ENCODE measurements around the gene REC8.
A peak's percentile ranks its signal among the peaks of the same experiment; 100 is the strongest.
"Not testable (repeated sequence)": the region's sequence is repeated elsewhere in the genome, so short reads cannot be mapped to it uniquely, and the experiment has no call there.

Gene REC8

GRCh38 chr14:24206260-24207103 is 34.6 kb downstream of the REC8 start:
- H3K27me3 ChIP-seq (ENCODE audit: control insufficient read depth, insufficient read depth, low read length, poor library complexity, severe bottlenecking): no peaks in the 10 kb centered on the region
- no peaks in the 10 kb centered on the region for H3K9me3 ChIP-seq (ENCODE audit: control insufficient read depth, low read length)
- no peak overlapping the region for H3K4me3 ChIP-seq (ENCODE audit: insufficient read depth, low read depth, low read length)
- H3K27ac ChIP-seq (ENCODE audit: insufficient read depth, low read depth, low read length, poor library complexity, severe bottlenecking): no peak overlapping the region
- WGBS, 2 experiments: 93 to 95% methylated on average over 11 of the region's 11 CpGs
- H3K4me1 ChIP-seq (ENCODE audit: control insufficient read depth, insufficient read depth, low read length): no peaks in the 10 kb centered on the region
- peaks cover 40% of the 10 kb centered on the region for H3K36me3 ChIP-seq (ENCODE audit: control insufficient read depth, insufficient read depth, low read length)

GRCh38 chr14:24207104-24207551 is 35.2 kb downstream of the REC8 start:
- H3K9me3 ChIP-seq (ENCODE audit: control insufficient read depth, low read length): no peaks in the 10 kb centered on the region
- no peak overlapping the region for H3K27ac ChIP-seq (ENCODE audit: insufficient read depth, low read depth, low read length, poor library complexity, severe bottlenecking)
- H3K4me1 ChIP-seq (ENCODE audit: control insufficient read depth, insufficient read depth, low read length): no peaks in the 10 kb centered on the region
- H3K36me3 ChIP-seq (ENCODE audit: control insufficient read depth, insufficient read depth, low read length): peaks cover 39% of the 10 kb centered on the region
- no peaks in the 10 kb centered on the region for H3K27me3 ChIP-seq (ENCODE audit: control insufficient read depth, insufficient read depth, low read length, poor library complexity, severe bottlenecking)
- H3K4me3 ChIP-seq (ENCODE audit: insufficient read depth, low read depth, low read length): no peak overlapping the region
- 93 to 96% methylated on average over 5 of the region's 5 CpGs for WGBS, 2 experiments

GRCh38 chr14:24207625-24208024 is 35.7 kb downstream of the REC8 start:
- 94% methylated on average over 2 of the region's 2 CpGs for WGBS, 2 experiments
- H3K9me3 ChIP-seq (ENCODE audit: control insufficient read depth, low read length): no peaks in the 10 kb centered on the region
- H3K4me1 ChIP-seq (ENCODE audit: control insufficient read depth, insufficient read depth, low read length): no peaks in the 10 kb centered on the region
- H3K4me3 ChIP-seq (ENCODE audit: insufficient read depth, low read depth, low read length): no peak overlapping the region
- peaks cover 39% of the 10 kb centered on the region for H3K36me3 ChIP-seq (ENCODE audit: control insufficient read depth, insufficient read depth, low read length)
- H3K27me3 ChIP-seq (ENCODE audit: control insufficient read depth, insufficient read depth, low read length, poor library complexity, severe bottlenecking): no peaks in the 10 kb centered on the region
- no peak overlapping the region for H3K27ac ChIP-seq (ENCODE audit: insufficient read depth, low read depth, low read length, poor library complexity, severe bottlenecking)

- 94 to 95% methylated on average over 6 of the region's 6 CpGs for WGBS, 2 experiments
- Histone ChIP-seq H3K4me3 (ENCODE audit: insufficient read depth, low read depth, low read length) (no peak overlapping the region), H3K27me3 (ENCODE audit: control insufficient read depth, insufficient read depth, low read length, poor library complexity, severe bottlenecking) (no peaks in the 10 kb centered on the region), H3K4me1 (ENCODE audit: control insufficient read depth, insufficient read depth, low read length) (peaks cover 8% of the 10 kb centered on the region), H3K27ac (ENCODE audit: insufficient read depth, low read depth, low read length, poor library complexity, severe bottlenecking) (no peak overlapping the region), H3K9me3 (ENCODE audit: control insufficient read depth, low read length) (no peaks in the 10 kb centered on the region), H3K36me3 (ENCODE audit: control insufficient read depth, insufficient read depth, low read length) (peaks cover 28% of the 10 kb centered on the region)
Measured at GRCh38 chr14:24211311-24211710, 39.4 kb downstream of the REC8 start.

- Histone ChIP-seq H3K27me3 (ENCODE audit: control insufficient read depth, insufficient read depth, low read length, poor library complexity, severe bottlenecking) (no peaks in the 10 kb centered on the region), H3K27ac (ENCODE audit: insufficient read depth, low read depth, low read length, poor library complexity, severe bottlenecking) (peak within 1 kb of the TSS; percentile 92), H3K4me1 (ENCODE audit: control insufficient read depth, insufficient read depth, low read length) (peaks cover 8% of the 10 kb centered on the region), H3K9me3 (ENCODE audit: control insufficient read depth, low read length) (no peaks in the 10 kb centered on the region), H3K4me3 (ENCODE audit: insufficient read depth, low read depth, low read length) (peak within 1 kb of the TSS; percentile 54), H3K36me3 (ENCODE audit: control insufficient read depth, insufficient read depth, low read length) (peaks cover 22% of the 10 kb centered on the region)
- 0 to 1% methylated on average over 53 of the region's 53 CpGs for WGBS, 2 experiments
Measured at GRCh38 chr14:24212924-24213865, 41.3 kb downstream of the REC8 start, which contains the start of gene CHMP4A. Gene CHMP4A, minus strand, starts transcription at chr14:24213488. Its CDS starts 49 bp downstream, at chr14:24213439.

GRCh38 chr14:24213866-24214662 is 42.2 kb downstream of the REC8 start:
- 95% methylated on average over 7 of the region's 7 CpGs for WGBS, 2 experiments
- H3K27ac ChIP-seq (ENCODE audit: insufficient read depth, low read depth, low read length, poor library complexity, severe bottlenecking): no peak overlapping the region

GRCh38 chr14:24215495-24216344 is 43.8 kb downstream of the REC8 start, which contains the start of gene MDP1:
Gene MDP1, minus strand, starts transcription at chr14:24216066. Its CDS starts 111 bp downstream, at chr14:24215955.
- Histone ChIP-seq H3K27ac (ENCODE audit: insufficient read depth, low read depth, low read length, poor library complexity, severe bottlenecking) (no peak within 1 kb of the TSS), H3K4me1 (ENCODE audit: control insufficient read depth, insufficient read depth, low read length) (peaks cover 8% of the 10 kb centered on the region), H3K36me3 (ENCODE audit: control insufficient read depth, insufficient read depth, low read length) (peaks cover 3% of the 10 kb centered on the region), H3K27me3 (ENCODE audit: control insufficient read depth, insufficient read depth, low read length, poor library complexity, severe bottlenecking) (no peaks in the 10 kb centered on the region), H3K4me3 (ENCODE audit: insufficient read depth, low read depth, low read length) (peak within 1 kb of the TSS; percentile 65), H3K9me3 (ENCODE audit: control insufficient read depth, low read length) (no peaks in the 10 kb centered on the region)
- 2% methylated on average over 40 of the region's 40 CpGs for WGBS, 2 experiments

More at GRCh38 chr14:24213866-24214662, 42.2 kb downstream of the REC8 start:
- Histone ChIP-seq H3K36me3 (ENCODE audit: control insufficient read depth, insufficient read depth, low read length) (peaks cover 16% of the 10 kb centered on the region), H3K4me3 (ENCODE audit: insufficient read depth, low read depth, low read length) (peak overlapping the region; percentile 54), H3K4me1 (ENCODE audit: control insufficient read depth, insufficient read depth, low read length) (peaks cover 8% of the 10 kb centered on the region), H3K9me3 (ENCODE audit: control insufficient read depth, low read length) (no peaks in the 10 kb centered on the region), H3K27me3 (ENCODE audit: control insufficient read depth, insufficient read depth, low read length, poor library complexity, severe bottlenecking) (no peaks in the 10 kb centered on the region)

GRCh38 chr14:24216345-24216699 is 44.4 kb downstream of the REC8 start:
- no peak overlapping the region for H3K4me3 ChIP-seq (ENCODE audit: insufficient read depth, low read depth, low read length)
- H3K4me1 ChIP-seq (ENCODE audit: control insufficient read depth, insufficient read depth, low read length): peaks cover 8% of the 10 kb centered on the region
- H3K36me3 ChIP-seq (ENCODE audit: control insufficient read depth, insufficient read depth, low read length): peaks cover 3% of the 10 kb centered on the region
- no peaks in the 10 kb centered on the region for H3K27me3 ChIP-seq (ENCODE audit: control insufficient read depth, insufficient read depth, low read length, poor library complexity, severe bottlenecking)
- 88 to 98% methylated on average over 2 of the region's 2 CpGs for WGBS, 2 experiments
- no peaks in the 10 kb centered on the region for H3K9me3 ChIP-seq (ENCODE audit: control insufficient read depth, low read length)
- no peak overlapping the region for H3K27ac ChIP-seq (ENCODE audit: insufficient read depth, low read depth, low read length, poor library complexity, severe bottlenecking)

GRCh38 chr14:24216876-24217275 is 45.0 kb downstream of the REC8 start:
- H3K27ac ChIP-seq (ENCODE audit: insufficient read depth, low read depth, low read length, poor library complexity, severe bottlenecking); H3K4me3 ChIP-seq (ENCODE audit: insufficient read depth, low read depth, low read length): not testable (repeated sequence)
- WGBS, 2 experiments: 91 to 100% methylated on average over 1 of the region's 1 CpG

More at GRCh38 chr14:24216876-24217275, 45.0 kb downstream of the REC8 start:
- H3K36me3 ChIP-seq (ENCODE audit: control insufficient read depth, insufficient read depth, low read length); H3K9me3 ChIP-seq (ENCODE audit: control insufficient read depth, low read length); H3K4me1 ChIP-seq (ENCODE audit: control insufficient read depth, insufficient read depth, low read length); H3K27me3 ChIP-seq (ENCODE audit: control insufficient read depth, insufficient read depth, low read length, poor library complexity, severe bottlenecking): not testable (repeated sequence)
